ENCODE results near the gene MIP. TPM values are rescaled to one million over a fixed set of nuclear protein-coding genes. Genes with fewer than 3 reads are reported as not detected.

The MIP gene
- total and polyA plus RNA-seq, 10 of the 15 experiments (the other 5 are each of a cell fraction or from before 2014, with no cell fraction given): 0.04 to 0.18 (median 0.11) TPM; not detected in 3

GRCh38 chr12:56488041-56488955, 33.8 kb upstream of the MIP start, which contains the start of gene GLS2 (continued):
- TF ChIP-seq MEF2B (IDR thresholded peaks at IDR 0.05; ENCODE audit: partially characterized antibody, poor library complexity, severe bottlenecking) (no peak), GATAD2B (conservative IDR thresholded peaks at IDR 0.05; ENCODE audit: low read depth) (no peak), PAX5 (IDR thresholded peaks at IDR 0.05; ENCODE audit: borderline replicate concordance, low read depth, low read length) (no peak), BMI1 (IDR thresholded peaks at IDR 0.05; ENCODE audit: borderline replicate concordance) (no peak), NFYB (IDR thresholded peaks at IDR 0.05; ENCODE audit: insufficient read depth, low read depth, low read length) (peak; percentile 81; the same call in 1 of the 2 replicates), IKZF2 (IDR thresholded peaks at IDR 0.05) (no peak), MAX (IDR thresholded peaks at IDR 0.05; ENCODE audit: low read depth, low read length) (peak; percentile 61; the same call in 1 of the 2 replicates), KAT2A (conservative IDR thresholded peaks at IDR 0.05; ENCODE audit: control insufficient read depth, low read depth, low read length) (no peak), IRF4 (IDR thresholded peaks at IDR 0.05; ENCODE audit: low read depth, low read length) (no peak), JUND (IDR thresholded peaks at IDR 0.05; ENCODE audit: low read depth, low read length) (no peak), EED (IDR thresholded peaks at IDR 0.05; ENCODE audit: low read depth) (no peak), HCFC1 (IDR thresholded peaks at IDR 0.05; ENCODE audit: low read length) (no peak), ZSCAN29 (IDR thresholded peaks at IDR 0.05) (no peak), NR2C1 (IDR thresholded peaks at IDR 0.05) (no peak), RFX5 (IDR thresholded peaks at IDR 0.05; ENCODE audit: low read depth, low read length) (no peak), CEBPZ (IDR thresholded peaks at IDR 0.05; ENCODE audit: low read depth, low read length) (no peak), EGR1 (IDR thresholded peaks at IDR 0.05; ENCODE audit: borderline replicate concordance in 1 of 2, low read depth in 2 of 2, low read length in 2 of 2) (peak in 1 of 2 experiments; percentile 64; a peak in 2 of 3 replicates), PML (IDR thresholded peaks at IDR 0.05; ENCODE audit: low read length) (no peak), USF1 (IDR thresholded peaks at IDR 0.05; ENCODE audit: borderline replicate concordance, extremely low read length, insufficient read depth, low read depth, low read length) (no peak), ATF3 (IDR thresholded peaks at IDR 0.05; ENCODE audit: borderline replicate concordance, extremely low read depth, low read depth, low read length) (no peak), SP1 (IDR thresholded peaks at IDR 0.05; ENCODE audit: low read depth, low read length) (peak; percentile 90), TCF7 (IDR thresholded peaks at IDR 0.05; ENCODE audit: borderline replicate concordance) (no peak), MXI1 (IDR thresholded peaks at IDR 0.05; ENCODE audit: low read depth, low read length) (no peak)

All from GM12878 (cell line).